Karpas-422 (cell line): ENCODE measurements around the gene AP1G1. TPM values are rescaled to one million over a fixed set of nuclear protein-coding genes. Genes with fewer than 3 reads are reported as not detected.
A peak's percentile ranks its signal among the peaks of the same experiment; 100 is the strongest.

Source experiments
- DNase-seq: peaks from one replicate; pipeline ENCODE4 v3.0.0-alpha.2; 2015
- H2AFZ ChIP-seq: fragments of 200-600 bp; sonication (generic); 2 replicates; pipeline ENCODE4 v1.6.1; 2014; ENCODE audit warnings: antibody characterized with exemption, low read length, mixed read lengths
- H3K27ac ChIP-seq: fragments of 200-600 bp; sonication (generic); 2 replicates; pipeline ENCODE4 v1.5.1; 2014; ENCODE audit warnings: mild to moderate bottlenecking, low read length, moderate library complexity
- H3K27me3 ChIP-seq: fragments of 200-600 bp; sonication (generic); 2 replicates; pipeline ENCODE4 v1.6.1; 2014; ENCODE audit warnings: low read length, mixed read lengths
- H3K36me3 ChIP-seq: fragments of 200-600 bp; sonication (generic); 2 replicates; pipeline ENCODE4 v1.6.1; 2014; ENCODE audit warnings: low read length, mixed read lengths; ENCODE audit not compliant: insufficient read depth
- H3K4me1 ChIP-seq: fragments of 200-600 bp; sonication (generic); 2 replicates; pipeline ENCODE4 v1.6.1; 2014; ENCODE audit warnings: mild to moderate bottlenecking, low read length, mixed read lengths
- H3K4me2 ChIP-seq: fragments of 200-600 bp; sonication (generic); 2 replicates; pipeline ENCODE4 v1.6.1; 2014; ENCODE audit warnings: low read length, low read depth, mild to moderate bottlenecking; ENCODE audit not compliant: poor library complexity, severe bottlenecking
- H3K4me3 ChIP-seq: fragments of 200-600 bp; sonication (generic); 2 replicates; pipeline ENCODE4 v1.5.1; 2014; ENCODE audit warnings: mild to moderate bottlenecking, antibody characterized with exemption, low read length, mixed read lengths
- H3K79me2 ChIP-seq: fragments of 200-600 bp; sonication (generic); 2 replicates; pipeline ENCODE4 v1.6.1; 2014; ENCODE audit warnings: mild to moderate bottlenecking, low read length, mixed read lengths
- H3K9ac ChIP-seq: fragments of 200-600 bp; sonication (generic); 2 replicates; pipeline ENCODE4 v1.6.0; 2014; ENCODE audit warnings: low read length
- H3K9me2 ChIP-seq: fragments of 200-600 bp; sonication (generic), shearing (Covaris generic); replicated peaks from 2 replicates; pipeline ENCODE4 v1.6.0; 2014; ENCODE audit warnings: mild to moderate bottlenecking, low read length, moderate library complexity; ENCODE audit not compliant: insufficient read depth
- H3K9me3 ChIP-seq: fragments of 300-700, 200-600 bp; sonication (generic); 2 replicates; pipeline ENCODE4 v1.6.1; 2014; ENCODE audit warnings: low read length, mixed read lengths
- H4K20me1 ChIP-seq: fragments of 200-600 bp; sonication (generic); 2 replicates; pipeline ENCODE4 v1.6.1; 2014; ENCODE audit warnings: mild to moderate bottlenecking, antibody characterized with exemption, low read length, low read depth; ENCODE audit not compliant: insufficient read depth
- total RNA-seq: library from RNA; depleted of rRNA; stranded (reverse); fragments of >200 nt; shearing (Covaris generic); gene quantifications from 2 replicates; pipeline ENCODE4 v1.2.3, GENCODE V29; 2014; ENCODE audit warnings: low replicate concordance

AP1G1 gene
- total RNA-seq, 1 experiment from 2014 or later: 78.8 TPM

DNA sequence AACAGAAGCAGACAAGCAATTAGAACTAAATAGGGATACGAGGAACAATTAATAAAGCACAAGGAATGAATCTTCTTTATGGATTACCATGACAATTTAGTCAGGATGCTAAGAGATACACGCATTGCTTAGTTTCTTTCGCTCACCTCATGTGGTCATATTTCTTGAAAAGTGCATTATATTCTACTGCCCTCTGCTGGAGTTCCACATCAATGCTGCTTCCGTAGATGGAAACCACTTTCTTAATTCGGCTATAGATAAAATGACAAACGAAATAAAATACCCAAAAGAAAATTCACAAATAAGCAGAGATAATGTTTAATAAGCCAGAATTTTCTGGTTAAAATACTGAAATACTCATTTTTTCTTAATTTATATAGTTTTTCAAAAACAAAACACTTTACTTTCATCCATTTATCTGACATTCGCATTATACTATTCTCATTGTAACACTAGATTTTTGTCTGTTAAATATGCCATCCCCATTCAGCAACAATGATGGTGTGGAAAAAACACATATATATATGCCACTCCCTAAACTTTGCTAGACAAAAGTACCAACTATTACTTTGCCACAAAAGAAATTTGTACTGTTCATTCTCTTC, 62.1 kb downstream of the AP1G1 start:
- no peak overlapping the region for H2AFZ ChIP-seq
- no peak overlapping the region for H3K4me3 ChIP-seq
- H3K4me1 ChIP-seq: no peaks in the 10 kb centered on the region
- 0 out of 2 replicates have a peak, but pooled peaks cover 3% of the 10 kb centered on the region for H3K79me2 ChIP-seq
- peak; percentile 83 for DNase-seq
- H4K20me1 ChIP-seq: no peaks in the 10 kb centered on the region
- H3K27me3 ChIP-seq: no peaks in the 10 kb centered on the region
- H3K9me3 ChIP-seq: no peaks in the 10 kb centered on the region
- H3K36me3 ChIP-seq: peaks cover 21% of the 10 kb centered on the region
- no peak overlapping the region for H3K27ac ChIP-seq
- no peak overlapping the region for H3K4me2 ChIP-seq
- no peaks in the 10 kb centered on the region for H3K9me2 ChIP-seq
- H3K9ac ChIP-seq: no peak overlapping the region

DNA sequence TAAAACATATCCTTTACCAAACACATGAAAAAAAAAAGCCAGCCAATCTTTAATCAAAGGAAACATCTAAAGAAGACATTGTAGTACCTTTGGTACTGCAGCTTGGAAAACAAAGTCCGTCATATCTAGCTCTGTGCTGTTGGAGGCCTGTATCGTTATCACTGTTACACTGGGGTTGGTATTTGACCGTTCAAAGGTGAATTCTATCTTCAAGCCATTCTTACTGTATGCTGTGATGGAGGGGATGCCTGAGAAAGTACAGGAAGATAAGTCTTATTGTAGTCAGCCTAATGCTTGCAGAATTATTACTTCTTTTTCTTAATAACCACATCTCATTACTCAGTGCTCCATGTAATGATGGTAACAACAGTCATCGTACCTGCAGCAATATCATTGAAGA, 69.8 kb downstream of the AP1G1 start:
- no peaks in the 10 kb centered on the region for H4K20me1 ChIP-seq
- no peak overlapping the region for H3K9ac ChIP-seq
- no peaks in the 10 kb centered on the region for H3K9me2 ChIP-seq
- no peak overlapping the region for H3K27ac ChIP-seq
- H3K4me3 ChIP-seq: no peak overlapping the region
- no peaks in the 10 kb centered on the region; the same call in 1 of the 2 replicates for H3K79me2 ChIP-seq
- peaks cover 31% of the 10 kb centered on the region; the same call in 1 of the 2 replicates for H3K36me3 ChIP-seq
- no peak for DNase-seq
- no peaks in the 10 kb centered on the region for H3K9me3 ChIP-seq
- H2AFZ ChIP-seq: no peak overlapping the region
- H3K4me1 ChIP-seq: no peaks in the 10 kb centered on the region
- H3K4me2 ChIP-seq: no peak overlapping the region
- H3K27me3 ChIP-seq: no peaks in the 10 kb centered on the region

DNA sequence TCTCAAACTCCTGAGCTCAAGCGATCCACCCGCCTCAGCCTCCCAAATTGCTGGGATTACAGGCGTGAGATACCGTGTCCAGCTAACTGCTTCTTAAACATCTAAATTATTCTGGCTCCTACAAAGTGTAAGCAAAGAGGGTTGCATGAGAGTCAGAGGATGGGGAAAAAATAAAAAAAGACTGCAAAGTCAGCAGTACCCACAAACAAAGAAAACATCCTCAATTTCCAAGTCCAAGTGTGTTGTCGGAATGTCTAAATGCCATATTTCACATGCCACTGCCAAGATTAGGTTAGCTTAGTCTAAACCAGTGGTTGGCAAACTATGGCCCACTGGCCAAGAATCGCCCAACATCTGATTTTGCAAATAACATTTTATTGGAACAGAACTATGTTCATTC, 71.1 kb downstream of the AP1G1 start:
- Histone ChIP-seq H3K9me3 (no peaks in the 10 kb centered on the region), H3K27ac (no peak overlapping the region), H3K4me3 (no peak overlapping the region), H3K36me3 (peaks cover 37% of the 10 kb centered on the region; the same call in 1 of the 2 replicates), H3K79me2 (no peaks in the 10 kb centered on the region; the same call in 1 of the 2 replicates), H3K4me2 (no peak overlapping the region), H2AFZ (no peak overlapping the region), H3K4me1 (no peaks in the 10 kb centered on the region), H4K20me1 (no peaks in the 10 kb centered on the region), H3K9me2 (no peaks in the 10 kb centered on the region), H3K27me3 (no peaks in the 10 kb centered on the region), H3K9ac (no peak overlapping the region)
- DNase-seq: no peak

DNA sequence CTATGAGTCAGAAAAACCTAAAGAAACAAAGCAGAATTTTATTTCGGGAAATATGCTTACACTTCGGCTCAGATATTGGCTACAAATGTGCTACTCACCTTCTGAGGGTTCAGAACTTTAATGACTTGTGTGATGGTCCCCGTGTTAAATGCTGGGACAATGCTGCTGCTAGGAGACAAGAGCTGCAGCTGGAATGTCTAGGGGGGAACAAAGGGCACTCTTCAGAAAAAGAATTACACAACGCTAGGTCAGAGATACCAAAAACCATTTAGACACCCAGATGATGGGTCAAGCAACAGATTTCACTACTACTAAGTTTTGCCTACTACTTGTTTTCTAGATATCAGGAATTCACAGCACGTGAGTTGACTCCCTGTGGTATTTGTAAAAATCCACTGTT, 74.1 kb downstream of the AP1G1 start:
- Histone ChIP-seq H3K4me1 (no peaks in the 10 kb centered on the region), H3K9ac (no peak overlapping the region), H3K27me3 (no peaks in the 10 kb centered on the region), H3K27ac (no peak overlapping the region), H3K36me3 (peaks cover 57% of the 10 kb centered on the region), H3K9me3 (no peaks in the 10 kb centered on the region), H4K20me1 (no peaks in the 10 kb centered on the region), H3K79me2 (no peaks in the 10 kb centered on the region), H3K4me2 (no peak overlapping the region), H3K9me2 (no peaks in the 10 kb centered on the region), H2AFZ (no peak overlapping the region), H3K4me3 (no peak overlapping the region)
- DNase-seq: no peak

DNA sequence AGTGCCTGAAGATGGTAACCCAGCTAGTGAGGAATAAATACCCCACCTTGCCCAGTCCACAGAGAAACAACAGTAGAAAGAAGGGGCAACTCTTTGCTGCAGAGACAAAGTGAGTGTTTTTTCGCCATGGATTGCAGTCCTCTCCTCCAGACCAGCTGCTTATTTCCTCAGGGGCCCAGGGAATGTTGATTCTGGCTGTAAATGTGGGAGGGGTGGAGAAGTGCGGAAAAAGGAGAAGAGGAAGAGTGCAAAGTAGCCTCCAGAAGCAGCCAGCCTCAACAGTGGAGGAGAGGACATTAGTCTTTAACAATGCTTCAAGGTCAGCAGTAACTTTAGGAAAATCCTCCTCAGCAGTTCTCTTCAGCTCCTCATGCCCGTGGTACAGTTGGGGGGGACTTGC, 76.0 kb downstream of the AP1G1 start:
- Histone ChIP-seq H3K9me2 (no peaks in the 10 kb centered on the region), H3K4me3 (no peak overlapping the region), H3K9ac (no peak overlapping the region), H4K20me1 (no peaks in the 10 kb centered on the region), H3K36me3 (peaks cover 53% of the 10 kb centered on the region), H3K4me1 (peaks cover 6% of the 10 kb centered on the region), H3K4me2 (no peak overlapping the region), H2AFZ (no peak overlapping the region), H3K79me2 (no peaks in the 10 kb centered on the region), H3K9me3 (no peaks in the 10 kb centered on the region), H3K27ac (no peak overlapping the region), H3K27me3 (no peaks in the 10 kb centered on the region)
- no peak for DNase-seq

DNA sequence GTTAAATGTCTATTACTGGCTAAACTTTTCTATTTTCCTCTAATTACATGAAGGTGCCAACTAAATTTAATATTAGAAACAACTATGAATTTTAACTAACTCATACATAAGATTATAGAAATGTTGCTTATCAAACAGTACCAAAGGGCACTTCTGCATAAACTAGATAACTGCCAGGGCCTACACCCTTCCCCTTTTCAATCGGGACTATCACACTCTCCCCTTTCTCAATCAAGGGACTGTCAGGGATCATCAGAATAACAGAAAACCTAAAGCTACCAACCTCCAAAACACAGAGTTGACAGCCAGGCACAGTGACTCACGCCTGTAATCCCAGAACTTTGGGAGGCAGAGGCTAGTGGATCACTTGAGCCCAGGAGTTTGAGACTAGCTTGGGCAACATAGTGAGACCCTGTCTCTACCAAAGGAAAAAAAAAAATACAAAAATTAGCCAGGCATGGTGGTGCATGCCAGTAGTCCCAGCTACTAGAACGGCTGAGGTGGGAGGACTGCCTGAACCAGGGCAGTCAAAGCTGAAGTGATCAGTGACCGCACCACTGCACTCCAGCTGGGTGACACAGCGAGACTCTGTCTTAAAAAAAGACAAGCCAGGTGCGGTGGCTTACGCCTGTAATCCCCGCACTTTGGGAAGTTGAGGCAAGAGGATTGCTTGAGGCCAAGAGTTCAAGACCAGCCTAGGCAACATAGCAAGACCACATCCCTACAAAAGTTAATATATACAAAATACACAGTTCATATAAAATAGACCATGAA, 80.9 kb downstream of the AP1G1 start:
- Histone ChIP-seq H4K20me1 (no peaks in the 10 kb centered on the region), H3K4me1 (peaks cover 27% of the 10 kb centered on the region), H3K4me2 (no peak overlapping the region), H3K79me2 (peaks cover 4% of the 10 kb centered on the region; the same call in 1 of the 2 replicates), H3K27ac (no peak overlapping the region), H3K9me2 (no peaks in the 10 kb centered on the region), H3K9me3 (no peaks in the 10 kb centered on the region), H3K4me3 (no peak overlapping the region), H3K27me3 (no peaks in the 10 kb centered on the region), H3K36me3 (peaks cover 32% of the 10 kb centered on the region), H2AFZ (no peak overlapping the region), H3K9ac (no peak overlapping the region)
- peak; percentile 53 for DNase-seq

DNA sequence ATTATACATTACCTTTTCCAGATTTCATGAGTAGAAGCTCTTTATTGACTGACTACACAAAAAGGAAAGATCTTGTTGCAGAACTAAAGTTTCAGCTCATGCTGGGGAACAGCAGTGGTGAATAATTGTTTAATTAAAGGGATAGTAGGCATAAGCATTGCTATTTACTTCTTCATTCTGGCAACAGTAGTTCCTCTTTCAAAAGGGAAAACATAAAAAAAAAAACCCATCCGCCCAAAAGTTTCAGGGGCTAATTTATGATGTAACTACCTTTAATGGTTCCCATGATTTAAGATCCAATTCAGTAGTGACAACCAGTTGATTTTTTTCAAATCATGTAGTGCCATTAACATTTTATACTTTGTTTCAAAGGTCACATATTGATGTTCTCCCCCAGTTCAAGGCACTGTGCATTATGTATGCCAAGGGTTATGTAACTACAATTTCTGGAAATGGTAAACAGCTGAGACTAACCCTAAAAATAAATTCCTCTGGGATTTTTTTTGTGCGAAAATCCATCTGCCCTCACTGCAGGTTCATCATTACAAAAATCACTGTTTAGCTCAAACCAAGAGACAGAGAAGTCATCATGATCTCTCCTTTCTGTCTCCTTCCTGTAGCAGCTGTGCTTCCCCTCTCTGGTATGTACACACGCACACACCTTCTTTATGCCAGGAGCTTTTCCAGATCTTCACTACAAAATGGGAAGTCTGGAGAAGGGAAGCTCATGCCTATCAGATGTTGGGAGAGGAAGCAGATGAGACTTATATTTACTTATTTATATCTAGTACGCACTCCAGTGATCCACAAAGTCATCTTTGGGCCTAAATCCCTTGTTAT, 81.9 kb downstream of the AP1G1 start:
- Histone ChIP-seq H3K9me2 (no peaks in the 10 kb centered on the region), H3K27me3 (no peaks in the 10 kb centered on the region), H4K20me1 (no peaks in the 10 kb centered on the region), H3K9me3 (no peaks in the 10 kb centered on the region), H2AFZ (no peak overlapping the region), H3K4me2 (no peak overlapping the region), H3K4me1 (peaks cover 35% of the 10 kb centered on the region), H3K27ac (no peak overlapping the region), H3K36me3 (peaks cover 22% of the 10 kb centered on the region), H3K4me3 (no peak overlapping the region), H3K9ac (no peak overlapping the region), H3K79me2 (peaks cover 14% of the 10 kb centered on the region)
- DNase-seq: no peak

DNA sequence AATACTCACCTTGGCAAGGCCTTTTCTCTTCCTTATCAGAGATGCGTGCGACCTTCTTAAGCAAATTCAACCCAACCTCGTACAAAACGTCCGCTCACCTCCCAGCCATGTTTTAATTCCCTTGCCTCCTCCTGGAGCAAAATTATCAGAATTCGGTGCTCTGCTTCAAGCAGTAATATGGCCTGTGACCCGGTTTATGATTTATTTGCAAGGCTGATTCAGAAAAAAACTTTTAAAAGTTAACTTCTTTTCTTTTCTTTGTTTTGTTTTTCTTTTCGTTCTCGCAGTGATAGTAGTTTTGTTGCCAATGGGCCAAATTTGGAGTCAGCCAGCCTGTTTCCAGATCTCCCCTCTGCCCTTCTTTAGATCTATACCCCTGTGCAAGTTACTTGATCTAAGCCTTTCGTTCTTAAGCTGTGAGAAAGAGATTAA, 84.3 kb downstream of the AP1G1 start, which contains the start of gene PHLPP2:
Gene PHLPP2 (minus strand): TSS at position 382 of the 432 bp plus-strand sequence. CDS start 9,906 bp downstream, outside the sequence.
- Histone ChIP-seq H3K36me3 (peaks cover 4% of the 10 kb centered on the region; the same call in 1 of the 2 replicates), H3K9ac (peak within 1 kb of the TSS; percentile 88), H3K9me2 (no peaks in the 10 kb centered on the region), H3K9me3 (no peaks in the 10 kb centered on the region), H2AFZ (peak within 1 kb of the TSS; percentile 87), H3K4me3 (peak within 1 kb of the TSS; percentile 98), H4K20me1 (no peaks in the 10 kb centered on the region), H3K4me2 (peak within 1 kb of the TSS; percentile 88), H3K79me2 (peaks cover 35% of the 10 kb centered on the region), H3K27ac (no peak within 1 kb of the TSS), H3K4me1 (peaks cover 39% of the 10 kb centered on the region), H3K27me3 (no peaks in the 10 kb centered on the region)
- no peak for DNase-seq
